HG02642 (cell line): Measurements from ENCODE around the gene TYROBP.

Experiments used
- ATAC-seq: cut with Tn5 transposase; IDR thresholded peaks from one replicate; pipeline ENCODE4 v1.9.1; 2021; ENCODE audit warnings: mild to moderate bottlenecking; ENCODE audit not compliant: unreplicated experiment, poor library complexity

TYROBP gene

DNA sequence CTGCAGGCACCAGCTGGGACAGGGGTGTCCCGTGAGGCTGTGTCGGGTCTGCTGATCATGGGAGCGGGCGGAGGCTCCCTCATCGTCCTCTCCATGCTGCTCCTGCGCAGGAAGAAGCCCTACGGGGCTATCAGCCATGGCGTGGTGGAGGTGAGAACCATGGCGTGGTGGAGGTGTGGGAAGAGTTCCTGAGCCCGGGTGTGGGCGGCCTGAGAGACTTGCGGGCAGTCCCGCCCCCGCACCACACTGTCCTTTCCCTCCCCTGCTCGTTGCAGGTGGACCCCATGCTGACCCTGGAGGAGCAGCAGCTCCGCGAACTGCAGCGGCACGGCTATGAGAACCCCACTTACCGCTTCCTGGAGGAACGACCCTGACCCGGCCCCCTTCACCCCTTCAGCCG, 29.0 kb downstream of the TYROBP start:
- no peak for ATAC-seq

DNA sequence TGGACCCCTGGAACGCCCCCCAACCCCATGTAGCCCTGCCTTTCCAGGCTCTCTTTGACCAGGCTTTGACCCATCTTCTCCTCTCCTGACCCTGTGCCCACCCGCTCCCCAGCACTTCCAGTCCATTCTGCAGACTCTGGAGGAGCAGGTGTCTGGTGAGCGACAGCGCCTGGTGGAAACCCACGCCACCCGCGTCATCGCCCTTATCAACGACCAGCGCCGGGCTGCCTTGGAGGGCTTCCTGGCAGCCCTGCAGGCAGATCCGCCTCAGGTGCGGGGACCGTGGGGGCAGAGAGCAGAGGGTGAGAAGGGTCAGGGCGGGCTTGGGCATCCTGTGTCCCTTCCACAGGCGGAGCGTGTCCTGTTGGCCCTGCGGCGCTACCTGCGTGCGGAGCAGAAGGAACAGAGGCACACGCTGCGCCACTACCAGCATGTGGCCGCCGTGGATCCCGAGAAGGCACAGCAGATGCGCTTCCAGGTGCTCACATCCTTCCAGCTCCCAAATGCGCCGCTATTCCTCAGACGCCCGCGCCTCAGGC, 33.6 kb downstream of the TYROBP start:
- no peak for ATAC-seq

DNA sequence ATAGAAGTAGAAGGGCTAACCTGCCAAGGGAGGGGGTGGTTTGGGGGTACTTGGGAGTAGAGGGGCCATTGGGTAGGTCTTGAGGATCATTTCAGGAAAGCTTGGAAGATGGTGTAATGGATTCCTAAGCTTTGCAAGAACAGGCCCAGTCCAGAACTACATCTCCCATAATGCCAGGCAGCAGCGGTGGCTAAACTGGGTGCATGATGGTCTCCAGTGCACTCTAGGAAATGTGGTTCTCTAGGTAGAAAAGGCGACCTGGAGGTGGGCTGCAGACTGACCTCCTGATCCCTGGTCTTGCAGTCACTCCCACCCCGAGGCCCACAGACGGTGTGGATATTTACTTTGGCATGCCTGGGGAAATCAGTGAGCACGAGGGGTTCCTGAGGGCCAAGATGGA, 35.9 kb downstream of the TYROBP start:
- ATAC-seq, result no peak

DNA sequence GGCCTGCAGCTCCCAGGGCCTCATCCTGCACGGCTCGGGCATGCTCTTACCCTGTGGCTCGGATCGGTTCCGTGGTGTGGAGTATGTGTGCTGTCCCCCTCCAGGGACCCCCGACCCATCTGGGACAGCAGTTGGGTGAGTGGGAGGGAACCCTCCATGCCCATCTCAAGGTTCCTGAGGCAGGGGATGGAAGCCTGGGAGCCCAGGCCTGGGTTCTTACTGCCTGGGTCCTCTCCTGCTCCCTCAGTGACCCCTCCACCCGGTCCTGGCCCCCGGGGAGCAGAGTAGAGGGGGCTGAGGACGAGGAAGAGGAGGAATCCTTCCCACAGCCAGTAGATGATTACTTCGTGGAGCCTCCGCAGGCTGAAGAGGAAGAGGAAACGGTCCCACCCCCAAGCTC, 36.5 kb downstream of the TYROBP start:
- ATAC-seq, result no peak

DNA sequence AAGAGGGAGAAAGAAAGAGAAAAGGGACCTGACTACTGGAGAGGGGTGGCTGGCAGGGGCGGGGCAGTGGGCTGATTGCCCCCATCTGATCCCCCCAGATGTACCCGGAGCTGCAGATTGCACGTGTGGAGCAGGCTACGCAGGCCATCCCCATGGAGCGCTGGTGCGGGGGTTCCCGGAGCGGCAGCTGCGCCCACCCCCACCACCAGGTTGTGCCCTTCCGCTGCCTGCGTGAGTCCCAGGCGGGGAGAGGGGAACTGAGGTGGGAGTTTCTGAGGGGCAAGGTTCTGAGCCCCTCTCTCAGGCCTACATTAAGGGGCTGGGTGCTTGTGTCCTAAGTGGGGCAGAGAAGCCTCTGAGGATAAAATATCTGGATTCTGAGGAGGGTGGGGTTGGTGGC, 37.3 kb downstream of the TYROBP start:
- no peak for ATAC-seq

DNA sequence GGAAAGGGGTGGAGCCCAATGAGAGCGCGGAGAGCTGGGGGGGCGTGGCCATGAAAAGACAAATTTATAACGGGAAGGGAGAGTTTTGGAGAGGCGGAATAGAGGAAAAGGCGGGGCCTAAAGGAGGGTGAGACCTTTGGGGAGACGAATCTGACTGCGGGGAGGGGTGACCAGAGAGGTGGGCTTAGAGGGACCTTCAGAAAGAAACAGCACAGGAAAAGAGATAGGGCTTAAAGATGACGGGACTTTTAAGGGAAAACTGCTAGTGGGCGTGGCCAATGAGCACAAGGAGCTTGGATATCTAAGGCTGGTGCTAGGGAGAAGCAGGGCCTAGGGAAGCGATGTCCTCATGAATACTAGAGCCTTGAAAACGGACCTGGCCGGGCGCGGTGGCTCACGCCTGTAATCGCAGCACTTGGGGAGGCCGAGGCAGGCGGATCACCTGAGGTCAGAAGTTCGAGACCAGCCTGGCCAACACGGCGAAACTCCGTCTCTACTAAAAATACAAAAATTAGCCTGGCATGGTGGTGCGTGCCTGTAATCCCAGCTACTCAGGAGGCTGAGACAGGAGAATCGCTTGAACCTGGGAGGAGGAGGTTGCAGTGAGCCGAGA, 37.9 kb downstream of the TYROBP start:
- ATAC-seq, result peak; percentile 27

DNA sequence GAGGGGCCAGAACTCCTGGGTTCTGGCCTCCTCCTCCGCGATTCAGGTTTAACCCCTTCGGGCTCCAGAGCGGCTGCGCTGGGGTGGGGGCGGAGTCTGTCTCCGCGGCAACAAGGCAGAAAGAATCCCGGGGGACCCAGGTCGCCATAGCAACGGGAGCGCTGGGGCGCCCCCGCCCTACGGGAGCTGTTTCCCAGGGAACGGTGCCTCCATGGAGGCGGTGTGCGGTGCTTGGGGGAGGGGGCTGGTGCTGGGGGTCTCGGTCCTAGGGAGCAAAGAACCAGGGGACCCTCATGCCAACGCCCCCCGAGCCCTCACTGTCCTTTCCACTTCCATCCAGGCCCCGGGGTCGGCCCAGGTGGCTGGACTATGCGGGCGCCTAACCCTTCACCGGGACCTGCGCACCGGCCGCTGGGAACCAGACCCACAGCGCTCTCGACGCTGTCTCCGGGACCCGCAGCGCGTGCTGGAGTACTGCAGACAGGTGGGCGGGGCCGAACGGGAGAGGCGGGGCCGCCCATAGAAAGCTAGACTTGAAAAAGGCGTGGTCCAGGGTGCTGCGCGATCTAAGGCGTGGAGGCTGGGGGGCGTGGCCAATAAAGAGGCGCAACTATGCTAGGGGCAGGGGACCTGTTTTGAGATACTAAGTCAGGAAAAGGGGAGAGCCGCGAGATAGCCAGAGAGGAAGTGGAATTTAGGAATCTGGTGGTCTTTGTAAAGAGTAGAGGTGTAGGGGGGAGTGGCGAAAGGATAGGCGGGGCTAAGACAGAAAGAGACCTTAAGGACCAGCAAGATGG, 38.6 kb downstream of the TYROBP start:
- ATAC-seq, result peak; percentile 50

DNA sequence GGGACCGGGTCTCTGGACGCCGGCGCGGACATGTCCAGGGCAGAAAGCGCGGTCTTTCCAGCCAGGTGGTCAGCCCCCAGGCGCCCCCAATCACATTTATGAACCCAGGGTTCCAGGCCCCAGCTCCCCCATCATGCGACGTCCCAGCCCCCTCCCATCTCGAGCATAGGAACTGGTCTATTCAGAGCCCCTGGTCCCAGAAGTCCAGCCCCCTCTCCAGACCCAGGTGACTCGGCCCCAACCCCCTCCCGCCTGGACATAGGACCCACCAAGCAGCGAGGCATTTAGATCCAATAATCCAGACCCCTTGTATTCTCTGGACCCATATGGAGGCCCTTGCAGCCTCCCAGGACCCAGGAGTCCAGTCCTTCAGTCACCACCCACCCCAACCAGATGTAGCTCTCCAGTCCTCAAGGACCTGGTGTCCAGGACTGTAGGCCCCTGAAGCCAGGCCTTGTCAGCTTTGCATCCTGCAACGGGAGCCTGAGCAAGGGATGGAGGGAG, 39.2 kb downstream of the TYROBP start:
- no peak for ATAC-seq

DNA sequence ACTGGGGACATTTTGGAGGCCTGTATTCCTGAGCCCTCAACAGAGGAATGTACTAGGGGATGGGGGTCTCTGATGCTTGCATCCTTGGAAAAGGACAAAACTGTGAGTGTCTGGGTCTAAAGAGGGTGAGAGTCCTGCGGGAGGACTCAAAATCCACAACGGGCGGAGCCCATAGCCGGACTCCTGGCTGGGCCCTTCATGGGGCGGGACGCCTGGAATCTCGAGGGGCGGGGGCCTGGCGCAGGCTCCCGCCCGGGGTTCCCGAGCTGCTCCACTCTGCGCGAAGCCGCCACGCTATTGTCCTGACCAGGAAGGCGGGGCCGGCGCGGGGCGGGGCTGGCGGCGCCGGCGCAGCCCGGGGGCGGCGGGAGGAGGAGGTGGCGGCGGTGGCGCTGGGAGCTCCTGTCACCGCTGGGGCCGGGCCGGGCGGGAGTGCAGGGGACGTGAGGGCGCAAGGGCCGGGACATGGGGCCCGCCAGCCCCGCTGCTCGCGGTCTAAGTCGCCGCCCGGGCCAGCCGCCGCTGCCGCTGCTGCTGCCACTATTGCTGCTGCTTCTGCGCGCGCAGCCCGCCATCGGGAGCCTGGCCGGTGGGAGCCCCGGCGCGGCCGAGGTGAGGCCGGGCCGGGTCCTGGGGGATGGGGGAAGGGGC, 39.8 kb downstream of the TYROBP start, which contains the start of gene APLP1:
TSS of gene APLP1 (plus strand) at position 403 of the 651 bp plus-strand sequence. CDS start at position 466, 63 bp downstream.
- peak; percentile 54 for ATAC-seq

DNA sequence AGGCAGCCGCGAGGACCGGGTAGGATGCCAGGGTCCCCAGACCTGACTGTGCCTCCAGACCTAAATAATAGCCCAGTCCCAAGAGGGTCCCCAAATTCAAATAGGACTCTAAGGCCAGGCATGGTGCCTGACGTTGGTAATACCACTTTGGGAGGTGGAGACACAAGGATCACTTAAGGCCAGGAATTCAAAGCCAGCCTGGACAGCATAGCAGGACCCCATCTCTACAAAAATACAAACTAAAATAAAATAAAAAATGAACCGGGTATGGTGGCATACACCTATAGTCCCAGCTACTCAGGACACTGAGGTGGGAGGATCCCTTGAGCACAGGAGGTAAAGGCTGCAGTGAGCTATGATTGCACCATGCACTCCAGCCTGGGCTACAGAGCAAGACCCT, 45.1 kb downstream of the TYROBP start:
- no peak for ATAC-seq

DNA sequence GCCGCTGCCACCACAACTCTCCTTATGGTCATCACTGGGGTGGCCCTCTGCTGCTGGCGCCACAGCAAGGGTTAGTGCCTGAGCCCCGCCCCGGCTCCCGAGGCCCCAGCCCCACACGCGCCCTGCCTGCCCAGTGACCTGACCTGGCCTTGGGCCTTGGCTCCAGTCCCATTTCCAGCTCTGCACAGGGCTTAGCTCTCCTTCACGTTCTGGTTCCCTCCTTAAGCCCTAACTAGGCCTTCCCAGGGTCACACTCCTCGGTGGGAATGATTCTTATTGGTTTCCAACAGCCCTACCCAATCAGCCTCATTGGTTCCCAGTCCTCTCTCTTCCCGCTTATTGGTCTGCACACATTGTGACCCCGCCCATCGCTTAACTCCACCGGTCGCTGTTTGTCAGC, 45.6 kb downstream of the TYROBP start:
- no peak for ATAC-seq

DNA sequence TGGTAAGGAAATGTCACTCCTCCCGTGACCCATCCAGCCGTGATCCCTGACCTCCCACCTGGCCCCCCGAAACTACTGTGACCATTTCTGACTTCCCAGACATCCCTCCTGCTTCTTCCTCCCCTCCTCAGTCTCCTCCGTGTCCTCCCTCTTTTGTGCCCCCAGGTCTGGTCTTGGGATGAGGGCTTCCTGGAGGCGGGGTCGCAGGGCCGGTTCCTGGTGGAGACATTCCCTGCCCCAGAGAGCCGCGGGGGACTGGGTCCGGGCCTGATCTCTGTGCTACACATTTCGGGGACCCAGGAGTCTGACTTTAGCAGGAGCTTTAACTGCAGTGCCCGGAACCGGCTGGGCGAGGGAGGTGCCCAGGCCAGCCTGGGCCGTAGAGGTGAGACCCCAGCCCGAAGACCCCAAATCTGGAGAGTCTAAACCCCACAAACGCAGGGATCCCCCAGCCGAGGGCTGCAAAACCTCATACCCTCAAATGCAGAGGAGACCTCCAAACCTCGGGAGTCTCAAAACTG, 46.4 kb downstream of the TYROBP start:
- ATAC-seq, result no peak

DNA sequence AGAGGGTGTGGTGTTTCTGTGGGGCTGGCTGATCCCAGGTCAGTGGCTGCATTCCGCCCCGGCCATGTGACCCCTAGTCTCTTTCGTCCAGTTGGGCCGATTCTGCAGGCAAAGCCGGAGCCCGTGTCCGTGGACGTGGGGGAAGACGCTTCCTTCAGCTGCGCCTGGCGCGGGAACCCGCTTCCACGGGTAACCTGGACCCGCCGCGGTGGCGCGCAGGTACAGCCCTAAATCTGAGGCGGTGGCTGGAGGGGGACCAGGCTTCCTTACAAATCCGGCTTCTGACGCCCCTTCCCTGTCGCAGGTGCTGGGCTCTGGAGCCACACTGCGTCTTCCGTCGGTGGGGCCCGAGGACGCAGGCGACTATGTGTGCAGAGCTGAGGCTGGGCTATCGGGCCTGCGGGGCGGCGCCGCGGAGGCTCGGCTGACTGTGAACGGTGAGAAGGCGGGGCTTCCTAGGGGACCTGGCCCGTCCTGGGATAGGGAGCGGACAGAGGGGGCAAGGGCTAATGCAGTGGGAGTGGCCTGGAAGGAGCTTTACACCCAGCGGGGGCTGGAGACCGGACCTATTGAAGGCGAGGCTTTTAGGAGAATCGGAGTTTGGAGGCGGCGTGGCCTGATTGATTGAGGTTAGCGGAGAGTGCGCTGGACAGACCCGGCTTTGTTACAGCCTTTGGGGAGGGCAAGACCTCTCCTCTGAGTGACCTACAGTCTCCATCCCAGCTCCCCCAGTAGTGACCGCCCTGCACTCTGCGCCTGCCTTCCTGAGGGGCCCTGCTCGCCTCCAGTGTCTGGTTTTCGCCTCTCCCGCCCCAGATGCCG, 47.1 kb downstream of the TYROBP start:
- no peak for ATAC-seq

DNA sequence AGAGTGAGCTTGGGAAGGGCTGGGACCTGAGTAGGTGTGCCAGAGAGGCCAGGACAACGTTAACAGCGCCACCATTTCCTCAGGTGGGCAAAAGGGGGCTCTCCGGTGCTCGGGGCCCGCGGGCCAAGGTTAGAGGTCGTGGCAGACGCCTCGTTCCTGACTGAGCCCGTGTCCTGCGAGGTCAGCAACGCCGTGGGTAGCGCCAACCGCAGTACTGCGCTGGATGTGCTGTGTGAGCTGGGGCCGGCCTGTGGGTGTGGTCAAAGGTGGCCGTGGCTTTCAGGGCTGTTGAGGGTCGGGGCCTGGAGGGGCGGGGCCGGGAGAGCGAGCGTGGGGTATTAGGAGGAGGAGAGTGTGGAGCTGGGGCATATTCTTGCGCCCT, 47.7 kb downstream of the TYROBP start:
- no peak for ATAC-seq

DNA sequence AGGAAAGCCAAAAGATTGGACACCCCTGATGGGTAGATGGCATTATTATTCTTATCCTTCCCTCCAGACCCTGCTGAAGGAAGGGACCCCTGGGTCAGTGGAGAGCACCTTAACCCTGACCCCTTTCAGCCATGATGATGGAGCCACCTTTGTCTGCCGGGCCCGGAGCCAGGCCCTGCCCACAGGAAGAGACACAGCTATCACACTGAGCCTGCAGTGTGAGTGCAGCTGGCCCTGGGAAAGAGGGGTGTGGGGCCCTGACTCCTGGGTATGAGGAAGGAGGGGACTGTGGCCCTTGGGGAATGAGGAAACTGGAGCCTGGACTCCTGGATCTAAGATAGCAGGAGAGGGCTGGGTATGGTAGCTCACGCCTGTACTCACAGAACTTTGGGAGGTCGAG, 48.7 kb downstream of the TYROBP start:
- no peak for ATAC-seq

DNA sequence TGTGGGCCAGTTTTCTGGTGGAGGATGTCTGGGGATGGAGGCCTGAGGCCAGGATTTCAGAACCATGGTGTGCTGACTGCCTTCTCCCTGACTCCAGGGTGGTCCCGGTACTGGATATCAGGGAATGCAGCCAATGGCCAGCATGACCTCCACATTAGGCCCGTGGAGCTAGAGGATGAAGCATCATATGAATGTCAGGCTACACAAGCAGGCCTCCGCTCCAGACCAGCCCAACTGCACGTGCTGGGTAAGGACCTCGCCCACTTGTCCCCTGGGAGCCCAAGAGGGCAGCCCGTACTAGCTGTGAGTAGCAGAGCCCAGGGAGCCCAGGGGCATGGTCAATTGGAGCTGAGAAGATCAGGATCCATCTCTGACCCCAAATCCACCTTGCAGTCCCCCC, 49.8 kb downstream of the TYROBP start:
- ATAC-seq, result no peak

DNA sequence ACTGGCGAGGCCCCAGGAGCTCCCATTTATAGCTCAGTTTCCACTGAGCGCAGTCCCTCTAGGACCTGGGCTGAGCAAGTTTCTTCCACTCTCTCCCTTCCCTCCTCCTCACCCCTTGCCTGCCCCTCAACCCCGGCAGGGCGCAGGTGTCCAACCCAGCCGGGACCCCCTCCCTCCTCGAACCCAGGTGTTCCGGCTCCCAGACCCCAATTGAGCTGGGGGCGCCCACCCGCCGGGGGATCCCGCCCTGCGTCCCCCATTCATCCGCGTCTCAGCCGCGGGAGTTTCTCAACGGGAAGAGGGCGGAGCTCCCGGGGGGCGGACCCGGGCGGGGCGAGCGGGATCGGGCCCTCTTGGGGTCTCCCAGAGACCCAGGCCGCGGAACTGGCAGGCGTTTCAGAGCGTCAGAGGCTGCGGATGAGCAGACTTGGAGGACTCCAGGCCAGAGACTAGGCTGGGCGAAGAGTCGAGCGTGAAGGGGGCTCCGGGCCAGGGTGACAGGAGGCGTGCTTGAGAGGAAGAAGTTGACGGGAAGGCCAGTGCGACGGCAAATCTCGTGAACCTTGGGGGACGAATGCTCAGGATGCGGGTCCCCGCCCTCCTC, 51.4 kb downstream of the TYROBP start, which contains the start of gene KIRREL2:
TSS of gene KIRREL2 (plus strand) at position 366 of the 604 bp plus-strand sequence. CDS start at position 575, 209 bp downstream.
- ATAC-seq, result no peak
